ENCODE data around the gene PLIN4.

Gene PLIN4

GRCh38 chr19:4524808-4525562 is 6.7 kb upstream of the PLIN4 start:
- peak; percentile 52 for DNase-seq

- DNase-seq = no peak
Measured at GRCh38 chr19:4523306-4524110, 5.2 kb upstream of the PLIN4 start.

GRCh38 chr19:4522291-4523002 is 4.2 kb upstream of the PLIN4 start:
- DNase-seq = no peak

GRCh38 chr19:4521888-4522242 is 3.6 kb upstream of the PLIN4 start:
- DNase-seq = no peak

- no peak for DNase-seq
Measured at GRCh38 chr19:4521170-4521887, 3.0 kb upstream of the PLIN4 start.

- DNase-seq = no peak
Measured at GRCh38 chr19:4519521-4520277, 1.4 kb upstream of the PLIN4 start.

GRCh38 chr19:4519172-4519496 is 848 bp upstream of the PLIN4 start:
- no peak for DNase-seq

GRCh38 chr19:4517451-4518057 is 732 bp downstream of the PLIN4 start:
- DNase-seq = no peak

- no peak for DNase-seq
Measured at GRCh38 chr19:4516939-4517300, 1.4 kb downstream of the PLIN4 start.

- DNase-seq = no peak
Measured at GRCh38 chr19:4516199-4516938, 1.9 kb downstream of the PLIN4 start.

GRCh38 chr19:4515732-4516131 is 2.6 kb downstream of the PLIN4 start:
- DNase-seq = no peak

- DNase-seq = no peak
Measured at GRCh38 chr19:4513248-4513647, 5.0 kb downstream of the PLIN4 start.

GRCh38 chr19:4512070-4512469 is 6.2 kb downstream of the PLIN4 start:
- no peak for DNase-seq

GRCh38 chr19:4511300-4512054 is 6.8 kb downstream of the PLIN4 start:
- no peak for DNase-seq

GRCh38 chr19:4510435-4511255 is 7.6 kb downstream of the PLIN4 start:
- DNase-seq = no peak

- DNase-seq = no peak
Measured at GRCh38 chr19:4508698-4509097, 9.6 kb downstream of the PLIN4 start.

GRCh38 chr19:4507804-4508203 is 10.5 kb downstream of the PLIN4 start:
- no peak for DNase-seq

- DNase-seq = no peak
Measured at GRCh38 chr19:4507150-4507452, 11.2 kb downstream of the PLIN4 start.

GRCh38 chr19:4506449-4507149 is 11.7 kb downstream of the PLIN4 start:
- no peak for DNase-seq
